PC-9 (cell line): ENCODE measurements around the gene FILIP1L. TPM values are rescaled to one million over a fixed set of nuclear protein-coding genes. Genes with fewer than 3 reads are reported as not detected.

ENCODE experiments used
- BruUV-seq: library from RNA; stranded (reverse); fragments of 400-500 nt; replicated peaks from 2 replicates; lab custom pipeline; 2021; lab: Mats Ljungman, UMichigan
- CTCF ChIA-PET: fragments of 300-600 bp; sonication (Branson Sonifier 250); formaldehyde crosslinking; loops from one replicate; lab custom pipeline; 2022; ENCODE audit warnings: antibody characterized with exemption; lab: Charles Lee
- POLR2A ChIA-PET: fragments of 300-600 bp; sonication (Branson Sonifier 250); formaldehyde crosslinking; loops from one replicate; lab custom pipeline; 2022; ENCODE audit warnings: antibody characterized with exemption; ENCODE audit not compliant: unreplicated experiment; lab: Charles Lee
- DNase-seq, 2 experiments: peaks; one replicate each; pipeline versions ENCODE4 v3.0.0 to v3.0.0-alpha.2; 2015 to 2022; ENCODE audit warnings: mixed read lengths in 1 of 2
- H2AFZ ChIP-seq: fragments of 200-600 bp; sonication (generic); 2 replicates; pipeline ENCODE4 v1.8.1; 2017; ENCODE audit warnings: antibody characterized with exemption
- H3F3A ChIP-seq: fragments of 200-600 bp; sonication (generic); 2 replicates; pipeline ENCODE4 v1.8.1; 2017; ENCODE audit warnings: antibody characterized with exemption, mild to moderate bottlenecking, low read depth; ENCODE audit not compliant: insufficient read depth
- H3K27ac ChIP-seq: fragments of 200-600 bp; sonication (generic); 2 replicates; pipeline ENCODE4 v1.6.1; 2016; ENCODE audit warnings: mixed run types
- H3K27me3 ChIP-seq: fragments of 200-600 bp; sonication (generic); 2 replicates; pipeline ENCODE4 v1.6.1; 2016; ENCODE audit warnings: low read depth, mixed run types; ENCODE audit not compliant: insufficient read depth
- H3K36me3 ChIP-seq: fragments of 200-600 bp; sonication (generic); 2 replicates; pipeline ENCODE4 v1.6.1; 2016; ENCODE audit warnings: low read depth, mixed run types
- H3K4me1 ChIP-seq: fragments of 200-600 bp; sonication (generic); replicated peaks from 2 replicates; pipeline ENCODE4 v1.6.1; 2016; ENCODE audit warnings: mixed run types; ENCODE audit not compliant: insufficient read depth
- H3K4me2 ChIP-seq: fragments of 200-600 bp; sonication (generic); 2 replicates; pipeline ENCODE4 v1.6.1; 2017; ENCODE audit warnings: mixed run types
- H3K4me3 ChIP-seq: fragments of 200-600 bp; sonication (generic); 2 replicates; pipeline ENCODE4 v1.6.1; 2016; ENCODE audit warnings: mixed run types
- H3K79me2 ChIP-seq: fragments of 200-600 bp; sonication (generic); 2 replicates; pipeline ENCODE4 v1.6.1; 2017; ENCODE audit warnings: low read depth, mixed run types
- H3K9me2 ChIP-seq: fragments of 200-600 bp; sonication (generic); 2 replicates; pipeline ENCODE4 v1.8.1; 2017; ENCODE audit warnings: mild to moderate bottlenecking; ENCODE audit not compliant: insufficient read depth
- H3K9me3 ChIP-seq: fragments of 200-600 bp; sonication (generic); 2 replicates; pipeline ENCODE4 v1.8.1; 2016; ENCODE audit warnings: low read depth; ENCODE audit not compliant: insufficient read depth
- H4K20me1 ChIP-seq: fragments of 200-600 bp; sonication (generic); 2 replicates; pipeline ENCODE4 v1.8.1; 2017; ENCODE audit not compliant: insufficient read depth
- CTCF ChIP-seq: fragments of 200-600 bp; sonication (generic); conservative IDR thresholded peaks from 2 replicates; pipeline ENCODE4 v1.6.1; 2017; ENCODE audit warnings: mixed run types, antibody characterized with exemption, mild to moderate bottlenecking, moderate library complexity
- EZH2 ChIP-seq: fragments of 200-600 bp; sonication (generic); IDR thresholded peaks from 2 replicates; pipeline ENCODE4 v1.8.0; 2017; ENCODE audit warnings: antibody characterized with exemption, low read depth
- intact Hi-C: fragments of 100-400 bp; cut with micrococcal nuclease; formaldehyde crosslinking; loops from one replicate; pipeline ENCODE4 v1.10.0; 2022; ENCODE audit not compliant: unreplicated experiment
- total RNA-seq: library from RNA; stranded (reverse); gene quantifications from 2 replicates; pipeline ENCODE4 v1.2.3, GENCODE V29; 2021

FILIP1L gene
- total RNA-seq, 1 experiment from 2014 or later = 16.8 TPM

GRCh38 chr3:100140976-100141375 is 26.7 kb upstream of the FILIP1L start:
- Histone ChIP-seq H3K36me3 (no peaks in the 10 kb centered on the region), H3K79me2 (no peaks in the 10 kb centered on the region), H3F3A (no peaks in the 10 kb centered on the region; the same call in 1 of the 2 replicates), H3K4me1 (no peaks in the 10 kb centered on the region), H4K20me1 (no peaks in the 10 kb centered on the region), H3K4me3 (no peak overlapping the region), H3K27ac (no peak overlapping the region), H3K9me3 (peaks cover 15% of the 10 kb centered on the region; the same call in 1 of the 2 replicates), H2AFZ (no peak overlapping the region), H3K4me2 (no peak overlapping the region), H3K9me2 (no peaks in the 10 kb centered on the region), H3K27me3 (no peaks in the 10 kb centered on the region)
- ChIA-PET POLR2A (no interaction called here), CTCF (no interaction called here)
- BruUV-seq = no TSS peak
- intact Hi-C loops = no loop called here
- TF ChIP-seq EZH2 = no peak
- TF ChIP-seq CTCF = no peak
- DNase-seq = no peak

GRCh38 chr3:100136921-100137320 is 22.6 kb upstream of the FILIP1L start:
- Histone ChIP-seq H3K4me1 (no peaks in the 10 kb centered on the region), H3K27me3 (no peaks in the 10 kb centered on the region), H3F3A (no peaks in the 10 kb centered on the region; the same call in 1 of the 2 replicates), H3K9me3 (no peaks in the 10 kb centered on the region; the same call in 1 of the 2 replicates), H4K20me1 (no peaks in the 10 kb centered on the region), H3K4me2 (no peak overlapping the region), H3K9me2 (no peaks in the 10 kb centered on the region), H3K27ac (no peak overlapping the region), H3K79me2 (no peaks in the 10 kb centered on the region), H3K4me3 (no peak overlapping the region), H2AFZ (no peak overlapping the region), H3K36me3 (no peaks in the 10 kb centered on the region)
- ChIA-PET CTCF (no interaction called here), POLR2A (interaction anchor here (0.6 to 0.7 kb wide), 2 partner anchors 31 to 133 kb away, joined by 3 to 4 read pairs; no protein-coding TSS in a partner anchor)
- TF ChIP-seq EZH2 (no peak), CTCF (no peak)
- no TSS peak for BruUV-seq
- intact Hi-C loops = no loop called here
- no peak for DNase-seq

GRCh38 chr3:100131241-100131640 is 16.9 kb upstream of the FILIP1L start:
- no peaks in the 10 kb centered on the region for H3K9me2 ChIP-seq
- H4K20me1 ChIP-seq = no peaks in the 10 kb centered on the region
- ChIA-PET CTCF (no interaction called here), POLR2A (no interaction called here)
- no peaks in the 10 kb centered on the region for H3K27me3 ChIP-seq
- H3K9me3 ChIP-seq = no peaks in the 10 kb centered on the region
- TF ChIP-seq EZH2 = no peak
- TF ChIP-seq CTCF = no peak
- DNase-seq = no peak
- intact Hi-C loops = no loop called here
- H3K4me2 ChIP-seq = no peak overlapping the region
- no peaks in the 10 kb centered on the region for H3K79me2 ChIP-seq
- no TSS peak for BruUV-seq
- peaks cover under 1% of the 10 kb centered on the region; the same call in 1 of the 2 replicates for H3K4me1 ChIP-seq
- no peak overlapping the region for H2AFZ ChIP-seq
- H3K27ac ChIP-seq = no peak overlapping the region
- no peaks in the 10 kb centered on the region for H3K36me3 ChIP-seq
- no peak overlapping the region for H3K4me3 ChIP-seq
- no peaks in the 10 kb centered on the region for H3F3A ChIP-seq
